Lower leg skin (tissue), 4 donors: ENCODE results near the gene MYO19. TPM values are rescaled to one million over a fixed set of nuclear protein-coding genes. Genes with fewer than 3 reads are reported as not detected.
A peak's percentile ranks its signal among the peaks of the same experiment; 100 is the strongest.

ENCODE experiments used
- DNase-seq, 2 donors: peaks; one replicate each; pipeline ENCODE4 v3.0.0-alpha.2; 2019; ENCODE audit warnings: low spot score in 2 of 2
- H3K4me3 ChIP-seq: fragments of 200-600 bp; sonication (generic); 2 replicates; pipeline ENCODE4 v1.5.1; 2017; ENCODE audit warnings: mild to moderate bottlenecking, low read depth; ENCODE audit not compliant: poor library complexity, severe bottlenecking
- CTCF ChIP-seq, 3 donors: fragments of 450-650 bp; IDR thresholded peaks; one replicate each; pipeline ENCODE4 v1.5.1; 2016; ENCODE audit warnings: antibody characterized with exemption in 3 of 3, mild to moderate bottlenecking in 3 of 3, moderate library complexity in 2 of 3
- POLR2A ChIP-seq, 2 donors: fragments of 450-650 bp; IDR thresholded peaks; one replicate each; pipeline ENCODE4 v1.6.1; 2016 to 2017; ENCODE audit warnings: antibody characterized with exemption in 2 of 2, mild to moderate bottlenecking in 1 of 2, moderate library complexity in 1 of 2
- WGBS, 2 donors: methylation state at CpG; one replicate each; pipeline ENCODE4 v1.1.5; 2018; 5-methylcytosine and 5-hydroxymethylcytosine counted together
- intact Hi-C: fragments of 100-400 bp; cut with DNase I; formaldehyde crosslinking; loops from one replicate; pipeline ENCODE4 v1.15.0; 2023; ENCODE audit warnings: low total_unique reads
- total RNA-seq, 4 donors: library from RNA; depleted of rRNA; stranded (reverse); fragments of >200 nt; gene quantifications; one replicate each; pipeline ENCODE4 v1.1.0, GENCODE V29; 2016

Gene MYO19
- total RNA-seq, 4 donors from 2014 or later, result 70.5 to 167 (median 88.1) TPM

DNA sequence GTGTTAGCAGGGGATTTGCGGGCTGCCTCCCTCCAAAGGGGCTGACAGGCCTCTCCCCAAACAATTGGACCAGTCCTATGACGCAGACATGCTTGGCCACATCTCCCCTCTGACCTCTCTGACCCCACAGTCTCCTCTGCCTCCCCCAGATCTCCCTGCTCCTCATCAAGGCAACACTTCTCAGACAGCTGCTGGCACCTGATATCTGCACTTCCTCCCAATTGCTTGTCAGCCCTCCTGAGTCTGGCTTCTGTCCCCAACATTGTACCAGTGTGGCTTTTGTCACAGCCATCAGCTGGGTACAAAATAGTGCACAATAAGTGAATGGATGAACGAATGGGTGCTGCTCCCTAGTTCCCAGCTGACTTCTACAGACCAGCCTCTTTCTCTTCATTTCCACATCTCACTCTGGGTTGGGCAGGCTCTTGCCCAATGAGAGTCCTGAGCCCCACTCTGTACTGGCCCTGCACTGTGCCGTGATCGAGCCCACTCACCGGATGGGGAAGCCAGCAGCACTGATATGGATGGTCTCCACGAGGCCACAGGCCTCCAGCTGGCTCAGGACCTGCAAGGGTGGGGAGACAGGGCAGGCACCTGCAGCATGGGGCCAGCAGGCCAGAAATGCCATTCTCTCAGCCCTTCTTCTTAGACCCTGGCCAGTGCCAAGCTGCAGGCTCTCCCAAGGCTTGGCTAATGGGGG is 31.1 kb downstream of the MYO19 start:
- no peak overlapping the region for H3K4me3 ChIP-seq
- DNase-seq, result peak in 1 of 2 donors; percentile 46
- intact Hi-C loops, result no loop called here
- 96 to 98% methylated on average over 6 to 7 of the region's 7 CpGs for WGBS, 2 donors
- TF ChIP-seq CTCF (IDR thresholded peaks at IDR 0.05), result no peak
- TF ChIP-seq POLR2A (IDR thresholded peaks at IDR 0.05), result no peak

- 94% methylated on average over 6 of the region's 6 CpGs for WGBS, 2 donors
- intact Hi-C loops, result no loop called here
- no peak overlapping the region for H3K4me3 ChIP-seq
- DNase-seq, result peak in 1 of 2 donors; percentile 46
- TF ChIP-seq CTCF (IDR thresholded peaks at IDR 0.05), result no peak
- no peak for TF ChIP-seq POLR2A (IDR thresholded peaks at IDR 0.05)
These were observed 32.7 kb downstream of the MYO19 start for GRCh38 chr17:36501963-36502362.

- 90 to 96% methylated on average over 3 of the region's 3 CpGs for WGBS, 2 donors
- intact Hi-C loops, result no loop called here
- TF ChIP-seq POLR2A (IDR thresholded peaks at IDR 0.05) (no peak), CTCF (IDR thresholded peaks at IDR 0.05) (no peak)
- DNase-seq, result peak in 1 of 2 donors; percentile 23
- H3K4me3 ChIP-seq, result no peak overlapping the region
These were observed 33.3 kb downstream of the MYO19 start for GRCh38 chr17:36501351-36501750.

DNA sequence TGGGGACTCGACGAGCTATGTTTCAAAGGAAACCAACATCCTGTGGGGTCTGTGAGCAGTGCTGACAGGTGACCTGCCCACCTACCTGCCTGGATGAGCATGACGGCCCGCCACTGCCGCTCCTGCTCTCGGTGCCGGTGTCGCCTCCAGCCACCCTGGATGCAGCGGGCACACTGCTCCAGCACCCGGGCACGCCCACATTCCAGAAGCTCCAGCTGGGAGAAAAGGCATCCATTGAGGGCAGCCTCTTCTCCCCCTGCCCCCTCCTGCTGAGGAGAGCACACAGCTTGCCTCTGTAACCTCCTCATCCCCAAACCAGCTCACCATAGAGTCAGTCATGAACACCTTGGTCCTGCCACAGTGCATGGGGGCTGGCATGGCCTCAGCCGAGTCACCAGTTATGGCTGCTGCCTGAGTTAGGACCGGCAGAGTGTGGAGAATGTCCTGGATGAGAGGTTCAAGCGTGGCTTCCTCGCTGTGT is 33.9 kb downstream of the MYO19 start:
- 76 to 93% methylated on average over 15 of the region's 15 CpGs for WGBS, 2 donors
- peak in 1 of 2 donors; percentile 81 for DNase-seq
- H3K4me3 ChIP-seq, result no peak overlapping the region
- intact Hi-C loops, result no loop called here
- TF ChIP-seq POLR2A (IDR thresholded peaks at IDR 0.05), result no peak

DNA sequence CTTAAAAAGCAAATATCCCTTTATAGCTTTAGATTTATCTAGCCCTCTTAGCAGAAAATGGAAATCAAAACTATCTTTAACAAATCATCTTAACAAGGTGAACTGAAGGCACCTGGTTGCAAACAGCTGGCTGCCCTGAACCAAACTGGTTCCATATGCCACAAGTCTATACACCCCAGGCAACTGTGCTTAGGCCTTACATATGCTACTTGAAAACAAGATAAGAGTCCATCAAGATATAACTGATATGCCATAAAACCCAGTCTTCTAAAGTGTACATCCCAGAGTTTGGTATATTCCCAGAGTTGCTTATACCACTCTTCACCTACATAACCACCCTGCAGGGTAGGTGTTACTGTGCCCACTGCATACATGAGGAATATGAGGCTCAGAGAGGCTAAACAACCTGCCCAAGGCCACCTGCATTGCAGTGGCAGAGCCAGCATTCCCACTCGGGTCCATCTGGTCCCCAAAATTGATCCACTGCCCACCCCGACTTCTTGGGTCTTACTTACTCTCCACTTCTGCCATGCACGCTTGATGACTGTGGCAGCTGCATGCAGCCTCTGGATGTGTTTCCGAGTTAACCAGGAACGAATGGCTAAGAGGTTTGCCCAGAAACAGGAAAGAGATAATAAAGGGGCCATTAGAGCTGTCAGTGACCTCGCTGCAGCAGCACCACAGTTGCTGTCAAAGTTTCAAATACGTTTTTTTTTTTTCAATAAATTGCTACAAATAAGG is 35.9 kb downstream of the MYO19 start:
- intact Hi-C loops, result no loop called here

More for the DNA sequence above, 35.9 kb downstream of the MYO19 start:
- no peak for TF ChIP-seq POLR2A (IDR thresholded peaks at IDR 0.05)
- no peak for TF ChIP-seq CTCF (IDR thresholded peaks at IDR 0.05)
- peak in 1 of 2 donors; percentile 39 for DNase-seq
- 71 to 75% methylated on average over 7 of the region's 7 CpGs for WGBS, 2 donors
- H3K4me3 ChIP-seq, result no peak overlapping the region
